Measurements from ENCODE around the gene ARHGAP9. TPM values are rescaled to one million over a fixed set of nuclear protein-coding genes. Genes with fewer than 3 reads are reported as not detected.

The ARHGAP9 gene
- total and polyA plus RNA-seq, 8 donors: 2.3 to 28.1 (median 6.7) TPM; not detected in 1

GRCh38 chr12:57523706-57524614 lies 44.3 kb upstream of the ARHGAP9 start:
- intact Hi-C loops (cut with DNase I; ENCODE audit: low total_unique reads): no loop called here

GRCh38 chr12:57522887-57523705 lies 43.4 kb upstream of the ARHGAP9 start:
- DNase-seq: peak; percentile 48 to 92
- peaks cover 36 to 42% (median 40%) of the 10 kb centered on the region in 4 donors for H3K36me3 ChIP-seq
- H3K27me3 ChIP-seq: no peaks in the 10 kb centered on the region
- peak overlapping the region; percentile 58 to 85 (median 74) for H3K4me3 ChIP-seq
- H3K4me1 ChIP-seq: peaks cover 49 to 76% (median 65%) of the 10 kb centered on the region in 4 donors
- WGBS, 5 donors: 0 to 1% (median 1%) methylated on average over 17 to 32 of the region's 38 CpGs
- no peaks in the 10 kb centered on the region for H3K9me3 ChIP-seq
- H3K27ac ChIP-seq: peak overlapping the region; percentile 95 to 99 (median 99)
- intact Hi-C loops (cut with DNase I; ENCODE audit: low total_unique reads): no loop called here
- TF ChIP-seq POLR2A (IDR thresholded peaks at IDR 0.05): no peak

More at GRCh38 chr12:57523706-57524614, 44.3 kb upstream of the ARHGAP9 start:
- peaks cover 44 to 49% (median 48%) of the 10 kb centered on the region in 4 donors for H3K36me3 ChIP-seq
- TF ChIP-seq CTCF (IDR thresholded peaks at IDR 0.05) (no peak), POLR2A (IDR thresholded peaks at IDR 0.05) (no peak), EP300 (IDR thresholded peaks at IDR 0.05) (no peak), POLR2AphosphoS5 (IDR thresholded peaks at IDR 0.05) (no peak)
- H3K4me3 ChIP-seq: peak overlapping the region; percentile 58 to 85 (median 74)
- peak in 1 of 2 donors; percentile 35 for DNase-seq
- peak overlapping the region; percentile 95 to 99 (median 99) for H3K27ac ChIP-seq
- no peaks in the 10 kb centered on the region for H3K27me3 ChIP-seq
- H3K4me1 ChIP-seq: peaks cover 40 to 67% (median 57%) of the 10 kb centered on the region in 4 donors
- WGBS, 5 donors: 37 to 53% (median 42%) methylated on average over 13 to 14 of the region's 14 CpGs
- no peaks in the 10 kb centered on the region for H3K9me3 ChIP-seq

GRCh38 chr12:57522011-57522886 lies 42.6 kb upstream of the ARHGAP9 start, which contains the start of gene MBD6:
Gene MBD6 (plus strand): TSS chr12:57522824. CDS start chr12:57524304, 1,480 bp downstream.
- Histone ChIP-seq H3K4me3 (peak within 1 kb of the TSS; percentile 58 to 85 (median 74)), H3K27ac (peak within 1 kb of the TSS; percentile 95 to 99 (median 99)), H3K36me3 (peaks cover 36 to 42% (median 39%) of the 10 kb centered on the region in 4 donors), H3K27me3 (no peaks in the 10 kb centered on the region), H3K9me3 (no peaks in the 10 kb centered on the region), H3K4me1 (peaks cover 57 to 84% (median 74%) of the 10 kb centered on the region in 4 donors)
- 0 to 2% (median 1%) methylated on average over 25 to 57 of the region's 57 CpGs for whole genome bisulfite sequencing, 5 donors
- peak; percentile 94 to 97 for DNase-seq
- intact Hi-C loops (cut with DNase I; ENCODE audit: low total_unique reads): no loop called here
- TF ChIP-seq CTCF (IDR thresholded peaks at IDR 0.05) (no peak), EP300 (IDR thresholded peaks at IDR 0.05) (peak; percentile 2), POLR2A (IDR thresholded peaks at IDR 0.05) (no peak), POLR2AphosphoS5 (IDR thresholded peaks at IDR 0.05) (peak; percentile 56 to 84 (median 74))

DNA sequence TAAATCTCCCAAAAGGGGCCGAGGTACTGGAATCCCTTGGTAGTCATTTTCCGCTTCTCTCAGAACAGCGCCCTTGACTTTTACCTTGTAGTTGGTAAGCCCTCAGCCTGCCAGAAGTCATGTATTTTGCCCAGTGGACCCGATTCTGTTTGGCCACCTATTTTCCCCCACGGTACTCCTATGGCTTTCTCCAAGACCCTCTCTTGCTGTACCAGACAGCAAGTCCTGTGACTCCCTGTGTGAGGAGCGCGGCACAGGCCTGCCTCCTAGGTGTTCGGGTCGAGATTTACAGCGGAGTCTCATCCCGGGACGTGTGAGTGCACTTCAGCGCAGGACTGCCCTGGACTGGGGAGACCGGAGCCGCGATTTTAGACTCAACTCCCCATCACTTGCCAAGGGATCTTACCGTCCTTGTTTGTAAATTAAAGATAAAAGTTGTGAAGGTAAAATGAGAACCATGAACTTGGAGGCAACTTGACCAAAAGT lies 41.9 kb upstream of the ARHGAP9 start:
- Histone ChIP-seq H3K4me3 (peak overlapping the region; percentile 58 to 85 (median 74)), H3K27ac (peak overlapping the region; percentile 95 to 99 (median 99)), H3K27me3 (no peaks in the 10 kb centered on the region), H3K9me3 (no peaks in the 10 kb centered on the region), H3K36me3 (peaks cover 36 to 42% (median 39%) of the 10 kb centered on the region in 4 donors), H3K4me1 (peaks cover 59 to 84% (median 79%) of the 10 kb centered on the region in 4 donors)
- 32 to 49% (median 36%) methylated on average over 17 of the region's 17 CpGs for WGBS, 5 donors
- intact Hi-C loops (cut with DNase I; ENCODE audit: low total_unique reads): no loop called here
- peak; percentile 48 to 81 for DNase-seq
- TF ChIP-seq POLR2A (IDR thresholded peaks at IDR 0.05) (no peak), CTCF (IDR thresholded peaks at IDR 0.05) (no peak), EP300 (IDR thresholded peaks at IDR 0.05) (no peak), POLR2AphosphoS5 (IDR thresholded peaks at IDR 0.05) (no peak)

Measured in stomach (tissue), 9 donors.